NCI-H2196 (cell line): ENCODE results near the gene PTPRE.
"Not testable (repeated sequence)": the region's sequence is repeated elsewhere in the genome, so short reads cannot be mapped to it uniquely, and the experiment has no call there.

ENCODE experiments used
- DNase-seq: peaks from one replicate; lab custom pipeline; 2025; ENCODE audit not compliant: unreplicated experiment; lab: John Stamatoyannopoulos, UW

The PTPRE gene

GRCh38 chr10:127978481-127978880 lies 71.6 kb downstream of the PTPRE start:
- DNase-seq, result no peak

- DNase-seq, result no peak
These were observed 72.1 kb downstream of the PTPRE start for GRCh38 chr10:127979045-127979444.

GRCh38 chr10:127979566-127979965 lies 72.7 kb downstream of the PTPRE start:
- DNase-seq, result no peak

- DNase-seq, result no peak
These were observed 74.0 kb downstream of the PTPRE start for GRCh38 chr10:127980898-127981297.

GRCh38 chr10:127982601-127983000 lies 75.7 kb downstream of the PTPRE start:
- no peak for DNase-seq

GRCh38 chr10:127983344-127984100 lies 76.6 kb downstream of the PTPRE start:
- DNase-seq, result no peak

GRCh38 chr10:127984945-127985344 lies 78.0 kb downstream of the PTPRE start:
- no peak for DNase-seq

GRCh38 chr10:127986531-127987466 lies 79.9 kb downstream of the PTPRE start:
- DNase-seq, result no peak

- no peak for DNase-seq
These were observed 80.8 kb downstream of the PTPRE start for GRCh38 chr10:127987467-127988380.

GRCh38 chr10:127989481-127990012 lies 82.6 kb downstream of the PTPRE start:
- DNase-seq, result no peak

- not testable (repeated sequence) for DNase-seq
These were observed 83.4 kb downstream of the PTPRE start for GRCh38 chr10:127990132-127990788.

GRCh38 chr10:127990846-127991542 lies 84.1 kb downstream of the PTPRE start:
- DNase-seq, result no peak

GRCh38 chr10:127991543-127992255 lies 84.8 kb downstream of the PTPRE start:
- no peak for DNase-seq

GRCh38 chr10:127992376-127992775 lies 85.5 kb downstream of the PTPRE start:
- no peak for DNase-seq

GRCh38 chr10:127993056-127993690 lies 86.3 kb downstream of the PTPRE start:
- DNase-seq, result no peak

- no peak for DNase-seq
These were observed 89.0 kb downstream of the PTPRE start for GRCh38 chr10:127995939-127996338.

- DNase-seq, result no peak
These were observed 89.7 kb downstream of the PTPRE start for GRCh38 chr10:127996586-127996985.

- no peak for DNase-seq
These were observed 90.4 kb downstream of the PTPRE start for GRCh38 chr10:127997271-127997670.
